Body of pancreas (tissue), 4 donors: ENCODE results near the gene RAB7A.

Experiments used
- CTCF ChIP-seq, 7 experiments: fragments of 450-650 bp in 4 of 7; fragments of 200-600 bp in 3 of 7; sonication (generic) in 3 of 7; IDR thresholded peaks; one replicate each; pipeline ENCODE4 v1.5.1; 2016 to 2019; ENCODE audit warnings: antibody characterized with exemption in 7 of 7
- POLR2A ChIP-seq, 3 donors: fragments of 450-650 bp; IDR thresholded peaks; one replicate each; pipeline ENCODE4 v1.6.1; 2016; ENCODE audit warnings: antibody characterized with exemption in 3 of 3, mild to moderate bottlenecking in 2 of 3

GRCh38 chr3:128761392-128761791, 35.4 kb downstream of the RAB7A start:
- TF ChIP-seq CTCF (IDR thresholded peaks at IDR 0.05), result no peak
- no peak for TF ChIP-seq POLR2A (IDR thresholded peaks at IDR 0.05)
